HG03196 (cell line): Measurements from ENCODE around the gene BLTP2.
"Not testable (repeated sequence)": the region's sequence is repeated elsewhere in the genome, so short reads cannot be mapped to it uniquely, and the experiment has no call there.

ENCODE experiments used
- ATAC-seq: cut with Tn5 transposase; IDR thresholded peaks from one replicate; pipeline ENCODE4 v1.9.1; 2021; ENCODE audit not compliant: unreplicated experiment

BLTP2 gene

GRCh38 chr17:28644787-28645575 is at the start of gene BLTP2:
Gene BLTP2 (minus strand): TSS chr17:28645158. CDS start chr17:28645056, 102 bp downstream.
- ATAC-seq = peak; percentile 89

GRCh38 chr17:28693869-28694268 is 48.9 kb upstream of the BLTP2 start:
- no peak for ATAC-seq

GRCh38 chr17:28689011-28689410 is 44.1 kb upstream of the BLTP2 start:
- ATAC-seq = no peak

GRCh38 chr17:28688481-28688880 is 43.5 kb upstream of the BLTP2 start:
- ATAC-seq = no peak

- ATAC-seq = no peak
Observed at GRCh38 chr17:28686296-28686695, 41.3 kb upstream of the BLTP2 start.

- ATAC-seq = no peak
Observed at GRCh38 chr17:28685366-28685765, 40.4 kb upstream of the BLTP2 start.

GRCh38 chr17:28684963-28685362 is 40.0 kb upstream of the BLTP2 start:
- ATAC-seq = no peak

GRCh38 chr17:28682655-28683054 is 37.7 kb upstream of the BLTP2 start:
- no peak for ATAC-seq

- no peak for ATAC-seq
Observed at GRCh38 chr17:28675980-28676379, 31.0 kb upstream of the BLTP2 start.

- ATAC-seq = no peak
Observed at GRCh38 chr17:28675490-28675889, 30.5 kb upstream of the BLTP2 start.

GRCh38 chr17:28669918-28670317 is 25.0 kb upstream of the BLTP2 start:
- no peak for ATAC-seq

- no peak for ATAC-seq
Observed at GRCh38 chr17:28667870-28668269, 22.9 kb upstream of the BLTP2 start.

GRCh38 chr17:28665994-28666393 is 21.0 kb upstream of the BLTP2 start:
- ATAC-seq = no peak

- ATAC-seq = no peak
Observed at GRCh38 chr17:28663723-28664122, 18.8 kb upstream of the BLTP2 start.

GRCh38 chr17:28662527-28662829 is 17.5 kb upstream of the BLTP2 start:
- peak; percentile 3 for ATAC-seq

GRCh38 chr17:28661635-28662526 is 16.9 kb upstream of the BLTP2 start, which contains the start of the genes SDF2 and SUPT6H:
Gene SDF2 (minus strand): TSS chr17:28661906. CDS start chr17:28661876, 30 bp downstream.
Gene SUPT6H (plus strand): TSS chr17:28662205. CDS start chr17:28673402, 11,197 bp downstream.
- peak; percentile 86 for ATAC-seq

GRCh38 chr17:28659497-28659881 is 14.5 kb upstream of the BLTP2 start:
- ATAC-seq = not testable (repeated sequence)

- ATAC-seq = not testable (repeated sequence)
Observed at GRCh38 chr17:28658766-28659496, 14.0 kb upstream of the BLTP2 start.

- not testable (repeated sequence) for ATAC-seq
Observed at GRCh38 chr17:28658342-28658741, 13.4 kb upstream of the BLTP2 start.

GRCh38 chr17:28657756-28658155 is 12.8 kb upstream of the BLTP2 start:
- ATAC-seq = no peak

GRCh38 chr17:28655160-28655559 is 10.2 kb upstream of the BLTP2 start:
- ATAC-seq = no peak
